ENCODE data around the gene MED15. TPM values are rescaled to one million over a fixed set of nuclear protein-coding genes. Genes with fewer than 3 reads are reported as not detected.

The MED15 gene
- total RNA-seq, 3 donors from 2014 or later: 36.6 to 53.1 (median 52.3) TPM

GRCh38 chr22:20528405-20528978, 21.1 kb downstream of the MED15 start:
- Histone ChIP-seq H3K4me3 (no peak overlapping the region), H3K27ac (no peak overlapping the region), H3K9me3 (no peaks in the 10 kb centered on the region), H3K4me1 (peaks cover 13 to 27% of the 10 kb centered on the region in 2 donors), H3K36me3 (no peaks in the 10 kb centered on the region), H3K27me3 (no peaks in the 10 kb centered on the region)
- intact Hi-C loops (cut with DNase I; ENCODE audit: low total_unique reads): no loop called here
- TF ChIP-seq POLR2A (IDR thresholded peaks at IDR 0.05): no peak
- TF ChIP-seq POLR2AphosphoS5 (IDR thresholded peaks at IDR 0.05): no peak
- no peak for TF ChIP-seq CTCF (IDR thresholded peaks at IDR 0.05)
- DNase-seq (ENCODE audit: low spot score in 2 of 2): no peak

DNA sequence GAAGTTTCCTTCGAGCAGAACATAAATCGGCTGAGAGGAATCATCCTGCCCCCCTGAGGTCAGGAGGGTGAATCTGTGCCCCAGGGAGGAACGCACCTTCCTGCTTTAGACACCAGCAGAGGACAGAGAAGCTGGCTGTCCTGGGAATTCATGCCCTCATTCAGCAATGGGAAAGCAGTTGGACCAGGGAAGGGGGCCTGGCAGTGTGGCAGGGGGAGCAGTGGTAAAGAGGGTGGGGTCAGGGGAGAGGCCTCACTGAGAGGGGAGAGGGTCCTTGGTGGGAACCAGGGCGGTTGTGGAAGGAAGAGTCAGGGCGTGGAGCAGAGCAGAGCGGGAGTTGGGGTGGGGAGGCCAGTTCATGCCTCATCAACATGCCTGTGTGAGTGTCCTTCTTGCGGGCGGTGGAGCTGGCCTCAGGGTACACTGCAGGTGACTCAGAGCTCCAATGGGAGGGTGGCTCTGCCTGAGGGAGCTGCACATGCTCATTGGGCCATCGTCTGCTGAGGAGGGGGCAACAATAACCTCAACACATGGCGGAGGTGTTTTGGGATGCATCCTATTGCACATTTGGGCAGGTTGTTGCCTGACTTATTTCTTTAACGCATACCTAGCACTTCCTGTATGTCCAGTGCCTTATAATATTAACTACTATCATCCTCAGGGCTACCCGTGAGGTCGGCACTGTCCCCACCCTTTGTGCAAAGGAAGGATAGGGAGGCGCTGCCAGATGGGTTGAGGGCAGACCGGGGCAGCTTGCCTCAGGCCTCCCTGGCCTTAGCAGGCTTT, 23.2 kb downstream of the MED15 start:
- no peaks in the 10 kb centered on the region for H3K27me3 ChIP-seq
- H3K9me3 ChIP-seq: no peaks in the 10 kb centered on the region
- no peaks in the 10 kb centered on the region for H3K36me3 ChIP-seq
- H3K4me1 ChIP-seq: peaks cover 13 to 27% of the 10 kb centered on the region in 2 donors
- H3K27ac ChIP-seq: peak overlapping the region; percentile 69 to 79
- no peak for TF ChIP-seq CTCF (IDR thresholded peaks at IDR 0.05)
- DNase-seq (ENCODE audit: low spot score in 2 of 2): no peak
- intact Hi-C loops (cut with DNase I; ENCODE audit: low total_unique reads): no loop called here
- H3K4me3 ChIP-seq: peak overlapping the region in 1 of 3 donors; percentile 24

DNA sequence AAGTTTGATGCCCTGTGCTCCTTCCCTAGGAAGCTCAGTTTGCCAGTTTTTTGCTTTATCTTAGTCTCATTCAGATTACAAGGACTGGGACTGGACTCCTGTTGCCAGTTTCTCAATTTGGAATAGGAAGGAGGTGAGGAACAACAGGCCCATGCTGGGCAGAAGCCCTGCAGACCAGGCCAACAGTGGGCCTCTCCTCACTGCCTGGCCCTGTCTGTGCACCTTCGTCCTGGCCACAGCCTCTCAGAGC, 23.7 kb downstream of the MED15 start:
- no peaks in the 10 kb centered on the region for H3K27me3 ChIP-seq
- TF ChIP-seq POLR2AphosphoS5 (IDR thresholded peaks at IDR 0.05) (no peak), POLR2A (IDR thresholded peaks at IDR 0.05) (no peak), CTCF (IDR thresholded peaks at IDR 0.05) (no peak)
- no peaks in the 10 kb centered on the region for H3K36me3 ChIP-seq
- H3K27ac ChIP-seq: peak overlapping the region; percentile 69 to 79
- H3K4me3 ChIP-seq: peak overlapping the region in 1 of 3 donors; percentile 24
- H3K4me1 ChIP-seq: peaks cover 13 to 27% of the 10 kb centered on the region in 2 donors
- no peaks in the 10 kb centered on the region for H3K9me3 ChIP-seq
- no peak for DNase-seq (ENCODE audit: low spot score in 2 of 2)
- intact Hi-C loops (cut with DNase I; ENCODE audit: low total_unique reads): no loop called here

GRCh38 chr22:20531404-20532201, 24.2 kb downstream of the MED15 start:
- H3K4me1 ChIP-seq: peaks cover 13 to 27% of the 10 kb centered on the region in 2 donors
- H3K9me3 ChIP-seq: no peaks in the 10 kb centered on the region
- TF ChIP-seq POLR2A (IDR thresholded peaks at IDR 0.05) (no peak), POLR2AphosphoS5 (IDR thresholded peaks at IDR 0.05) (no peak), CTCF (IDR thresholded peaks at IDR 0.05) (no peak)
- intact Hi-C loops (cut with DNase I; ENCODE audit: low total_unique reads): no loop called here
- peak overlapping the region in 1 of 3 donors; percentile 24 for H3K4me3 ChIP-seq
- no peaks in the 10 kb centered on the region for H3K36me3 ChIP-seq
- DNase-seq (ENCODE audit: low spot score in 2 of 2): peak in 1 of 2 donors; percentile 63
- no peaks in the 10 kb centered on the region for H3K27me3 ChIP-seq
- peak overlapping the region; percentile 69 to 79 for H3K27ac ChIP-seq
